Trophoblast cell (in vitro differentiated cells and primary cell): ENCODE measurements around the gene EYA2.

ENCODE experiments used
- DNase-seq, 2 donors: peaks; one replicate each; pipeline ENCODE4 v3.0.0-alpha.2; 2016
- H2AFZ ChIP-seq: 2 replicates; pipeline ENCODE4 v1.6.1; 2013; ENCODE audit warnings: low read length, moderate library complexity, mild to moderate bottlenecking; ENCODE audit not compliant: insufficient read depth, poor library complexity
- H2AK5ac ChIP-seq: 2 replicates; pipeline ENCODE4 v1.6.1; 2013; ENCODE audit warnings: mild to moderate bottlenecking, low read length
- H2BK120ac ChIP-seq: 2 replicates; pipeline ENCODE4 v1.6.1; 2013; ENCODE audit warnings: low read length, mild to moderate bottlenecking, moderate library complexity; ENCODE audit not compliant: insufficient read depth, poor library complexity
- H2BK12ac ChIP-seq: 2 replicates; pipeline ENCODE4 v1.6.1; 2013; ENCODE audit warnings: mild to moderate bottlenecking, low read length, moderate library complexity
- H2BK5ac ChIP-seq: 2 replicates; pipeline ENCODE4 v1.6.1; 2013; ENCODE audit warnings: low read length, low read depth, moderate library complexity, mild to moderate bottlenecking; ENCODE audit not compliant: poor library complexity
- H3K14ac ChIP-seq: 2 replicates; pipeline ENCODE4 v1.6.1; 2013; ENCODE audit warnings: mild to moderate bottlenecking, low read length
- H3K18ac ChIP-seq: 2 replicates; pipeline ENCODE4 v1.6.1; 2013; ENCODE audit warnings: mild to moderate bottlenecking, low read length
- H3K23ac ChIP-seq: 2 replicates; pipeline ENCODE4 v1.6.1; 2013; ENCODE audit warnings: low read length
- H3K27ac ChIP-seq: 2 replicates; pipeline ENCODE4 v1.5.1; 2013; ENCODE audit warnings: low read depth, mild to moderate bottlenecking, inconsistent platforms, low read length, moderate library complexity
- H3K27me3 ChIP-seq: 2 replicates; pipeline ENCODE4 v1.6.1; 2013; ENCODE audit warnings: inconsistent platforms, mild to moderate bottlenecking, low read length, moderate library complexity; ENCODE audit not compliant: insufficient read depth
- H3K36me3 ChIP-seq, 2 experiments: 1 replicate in 1 of 2; 2 replicates in 1 of 2; pipeline ENCODE4 v1.6.1; 2013; ENCODE audit warnings: low read length in 2 of 2, mild to moderate bottlenecking in 2 of 2, moderate library complexity in 1 of 2; ENCODE audit not compliant: insufficient read depth in 2 of 2, control insufficient read depth in 1 of 2
- H3K4ac ChIP-seq: 2 replicates; pipeline ENCODE4 v1.6.1; 2013; ENCODE audit warnings: low read depth, mild to moderate bottlenecking, low read length, moderate library complexity
- H3K4me1 ChIP-seq, 2 experiments: 1 replicate in 1 of 2; 2 replicates in 1 of 2; pipeline ENCODE4 v1.6.1; 2013; ENCODE audit warnings: low read length in 2 of 2, mild to moderate bottlenecking in 2 of 2, moderate library complexity in 1 of 2; ENCODE audit not compliant: insufficient read depth in 2 of 2, control insufficient read depth in 1 of 2
- H3K4me2 ChIP-seq: 2 replicates; pipeline ENCODE4 v1.6.1; 2013; ENCODE audit warnings: inconsistent platforms, mild to moderate bottlenecking, low read length, moderate library complexity
- H3K4me3 ChIP-seq: 2 replicates; pipeline ENCODE4 v1.5.1; 2013; ENCODE audit warnings: mild to moderate bottlenecking, low read depth, low read length, inconsistent platforms
- H3K79me1 ChIP-seq: one replicate; pipeline ENCODE4 v1.6.1; 2013; ENCODE audit warnings: low read length
- H3K79me2 ChIP-seq: 2 replicates; pipeline ENCODE4 v1.6.1; 2013; ENCODE audit warnings: low read length, mild to moderate bottlenecking; ENCODE audit not compliant: control insufficient read depth, insufficient read depth, poor library complexity
- H3K9ac ChIP-seq: 2 replicates; pipeline ENCODE4 v1.6.1; 2013; ENCODE audit warnings: mild to moderate bottlenecking, low read length
- H3K9me3 ChIP-seq: 2 replicates; pipeline ENCODE4 v1.6.1; 2013; ENCODE audit warnings: low read depth, mild to moderate bottlenecking, control low read depth, inconsistent platforms, low read length; ENCODE audit not compliant: insufficient read depth
- H4K12ac ChIP-seq: 2 replicates; pipeline ENCODE4 v1.6.1; 2013; ENCODE audit warnings: low read depth, mild to moderate bottlenecking, low read length, moderate library complexity
- H4K8ac ChIP-seq: 2 replicates; pipeline ENCODE4 v1.6.1; 2013; ENCODE audit warnings: low read depth, mild to moderate bottlenecking, low read length, moderate library complexity
- H4K91ac ChIP-seq: one replicate; pipeline ENCODE4 v1.6.1; 2013; ENCODE audit warnings: low read depth, mild to moderate bottlenecking, low read length, moderate library complexity
- WGBS: extraction: QIAGEN DNeasy Blood & Tissue Kit; methylation state at CpG from one replicate; pipeline ENCODE4 v1.1.7; 2013; ENCODE audit warnings: missing lambda C conversion rate; ENCODE audit not compliant: insufficient read length, insufficient coverage; ENCODE audit errors: extremely low coverage; 5-methylcytosine and 5-hydroxymethylcytosine counted together

The EYA2 gene

GRCh38 chr20:47230811-47231256, 336.2 kb downstream of the EYA2 start:
- Histone ChIP-seq H3K23ac (no peak overlapping the region), H3K14ac (no peak overlapping the region), H2BK120ac (no peak overlapping the region)

GRCh38 chr20:47231382-47232039, 336.9 kb downstream of the EYA2 start:
- peaks cover 0 to 6% of the 10 kb centered on the region in 2 experiments for H3K4me1 ChIP-seq
- H3K9ac ChIP-seq, result no peak overlapping the region
- no peak overlapping the region for H2AK5ac ChIP-seq
- H2AFZ ChIP-seq, result no peak overlapping the region
- no peak overlapping the region for H3K4ac ChIP-seq
- H2BK12ac ChIP-seq, result no peak overlapping the region
- H3K27ac ChIP-seq, result peak overlapping the region; percentile 20
- no peak overlapping the region for H3K4me2 ChIP-seq
- no peak overlapping the region for H3K14ac ChIP-seq
- no peak overlapping the region for H2BK5ac ChIP-seq
- no peak overlapping the region for H4K91ac ChIP-seq
- no peak overlapping the region for H4K8ac ChIP-seq
- H4K12ac ChIP-seq, result no peak overlapping the region
- peaks cover 40 to 54% of the 10 kb centered on the region in 2 experiments for H3K36me3 ChIP-seq
- H3K23ac ChIP-seq, result no peak overlapping the region
- DNase-seq, result no peak
- H3K9me3 ChIP-seq, result peaks cover 3% of the 10 kb centered on the region
- no peak overlapping the region for H3K4me3 ChIP-seq
- no peak overlapping the region for H2BK120ac ChIP-seq
- no peaks in the 10 kb centered on the region for H3K79me1 ChIP-seq
- no peaks in the 10 kb centered on the region for H3K27me3 ChIP-seq
- H3K79me2 ChIP-seq, result no peaks in the 10 kb centered on the region
- no CpG with 5 or more reads among the region's 16 CpGs for WGBS
- no peak overlapping the region for H3K18ac ChIP-seq

More at GRCh38 chr20:47230811-47231256, 336.2 kb downstream of the EYA2 start:
- H3K4ac ChIP-seq, result no peak overlapping the region
- no peak overlapping the region for H2BK5ac ChIP-seq
- no peak for DNase-seq
- WGBS, result no CpG with 5 or more reads among the region's 8 CpGs
- no peak overlapping the region for H3K4me3 ChIP-seq
- H4K12ac ChIP-seq, result no peak overlapping the region
- peaks cover 36 to 55% of the 10 kb centered on the region in 2 experiments for H3K36me3 ChIP-seq
- no peak overlapping the region for H3K4me2 ChIP-seq
- no peak overlapping the region for H2AK5ac ChIP-seq
- H3K27ac ChIP-seq, result peak overlapping the region; percentile 20
- no peaks in the 10 kb centered on the region for H3K79me1 ChIP-seq
- no peak overlapping the region for H2AFZ ChIP-seq
- H4K8ac ChIP-seq, result no peak overlapping the region
- no peak overlapping the region for H4K91ac ChIP-seq
- no peak overlapping the region for H2BK12ac ChIP-seq
- H3K4me1 ChIP-seq, result peaks cover 0 to 6% of the 10 kb centered on the region in 2 experiments
- no peak overlapping the region for H3K9ac ChIP-seq
- H3K18ac ChIP-seq, result no peak overlapping the region
- H3K79me2 ChIP-seq, result no peaks in the 10 kb centered on the region
- no peaks in the 10 kb centered on the region for H3K9me3 ChIP-seq
- no peaks in the 10 kb centered on the region for H3K27me3 ChIP-seq

DNA sequence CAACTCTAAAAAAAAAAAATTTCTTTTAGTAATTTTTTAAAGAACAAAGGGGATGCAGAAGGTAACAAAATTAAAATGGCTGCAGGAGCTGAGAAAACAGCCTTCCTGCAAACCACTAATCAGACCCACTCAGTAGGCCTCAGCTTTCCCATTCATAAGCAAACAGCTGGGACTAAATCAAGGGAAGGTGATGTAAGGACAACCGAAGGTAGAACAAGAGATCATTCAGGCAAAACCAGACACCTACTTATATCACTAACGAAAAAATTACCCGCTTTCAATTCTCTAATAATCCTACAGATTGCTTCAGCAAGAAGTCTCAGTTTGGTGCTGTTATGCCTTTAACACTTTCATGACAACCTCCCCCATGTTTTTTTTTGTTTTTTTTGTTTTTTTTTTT, 337.9 kb downstream of the EYA2 start:
- Histone ChIP-seq H3K23ac (no peak overlapping the region), H2AFZ (no peak overlapping the region), H2BK12ac (no peak overlapping the region), H3K4me1 (peaks cover 0 to 6% of the 10 kb centered on the region in 2 experiments), H3K27me3 (no peaks in the 10 kb centered on the region), H3K14ac (no peak overlapping the region), H3K9ac (no peak overlapping the region), H2AK5ac (no peak overlapping the region), H2BK5ac (no peak overlapping the region), H3K4me3 (no peak overlapping the region), H3K9me3 (peaks cover 3% of the 10 kb centered on the region), H3K4me2 (no peak overlapping the region), H3K4ac (no peak overlapping the region), H2BK120ac (no peak overlapping the region), H4K8ac (no peak overlapping the region), H3K27ac (no peak overlapping the region), H3K18ac (no peak overlapping the region), H4K91ac (no peak overlapping the region), H4K12ac (no peak overlapping the region), H3K79me1 (no peaks in the 10 kb centered on the region), H3K36me3 (peaks cover 37 to 55% of the 10 kb centered on the region in 2 experiments), H3K79me2 (no peaks in the 10 kb centered on the region)
- DNase-seq, result no peak
- 100% methylated on average over 2 of the region's 3 CpGs for WGBS

- no peak overlapping the region for H4K91ac ChIP-seq
- no peak overlapping the region for H3K4ac ChIP-seq
- no peaks in the 10 kb centered on the region for H3K79me1 ChIP-seq
- no peak overlapping the region for H2AK5ac ChIP-seq
- H3K36me3 ChIP-seq, result peaks cover 37 to 53% of the 10 kb centered on the region in 2 experiments
- no peak overlapping the region for H2BK12ac ChIP-seq
- H3K27ac ChIP-seq, result no peak overlapping the region
- WGBS, result no CpG with 5 or more reads among the region's 9 CpGs
- no peak overlapping the region for H3K4me2 ChIP-seq
- H3K4me3 ChIP-seq, result no peak overlapping the region
- no peaks in the 10 kb centered on the region for H3K27me3 ChIP-seq
- no peaks in the 10 kb centered on the region for H3K79me2 ChIP-seq
- H3K14ac ChIP-seq, result no peak overlapping the region
- H3K9me3 ChIP-seq, result peaks cover 3% of the 10 kb centered on the region
- no peak overlapping the region for H3K18ac ChIP-seq
- DNase-seq, result no peak
- no peak overlapping the region for H2AFZ ChIP-seq
- no peak overlapping the region for H4K12ac ChIP-seq
- H4K8ac ChIP-seq, result no peak overlapping the region
- H3K9ac ChIP-seq, result no peak overlapping the region
- H2BK5ac ChIP-seq, result no peak overlapping the region
- H3K23ac ChIP-seq, result no peak overlapping the region
- H2BK120ac ChIP-seq, result no peak overlapping the region
- peaks cover 0 to 6% of the 10 kb centered on the region in 2 experiments for H3K4me1 ChIP-seq
These were observed 338.9 kb downstream of the EYA2 start for GRCh38 chr20:47233333-47234188.
